GM12865 (cell line): ENCODE data around the gene KCNC2.

ENCODE experiments used
- DNase-seq: peaks from one replicate; pipeline ENCODE4 v3.0.0; 2010; ENCODE audit warnings: low read depth
- H3K4me3 ChIP-seq: 2 replicates; pipeline ENCODE4 v1.5.1; 2011; ENCODE audit warnings: mild to moderate bottlenecking, low read depth, low read length, control low read depth
- CTCF ChIP-seq: IDR thresholded peaks from 2 replicates; pipeline ENCODE4 v1.5.1; 2011; ENCODE audit warnings: low read length, control low read depth, low read depth, inconsistent platforms; ENCODE audit not compliant: insufficient read depth; ENCODE audit errors: missing control alignments

The KCNC2 gene

GRCh38 chr12:75000120-75000519, 209.5 kb downstream of the KCNC2 start:
- no peak for DNase-seq
- no peak for TF ChIP-seq CTCF
- no peak overlapping the region for H3K4me3 ChIP-seq

- H3K4me3 ChIP-seq = no peak overlapping the region
- TF ChIP-seq CTCF = no peak
- DNase-seq = no peak
Observed at GRCh38 chr12:74999474-74999873, 210.2 kb downstream of the KCNC2 start.
